GM19023 (cell line): ENCODE data around the gene PHB1.
"Not testable (repeated sequence)": the region's sequence is repeated elsewhere in the genome, so short reads cannot be mapped to it uniquely, and the experiment has no call there.

ENCODE experiments used
- ATAC-seq: cut with Tn5 transposase; IDR thresholded peaks from one replicate; pipeline ENCODE4 v1.9.1; 2021; ENCODE audit warnings: mild to moderate bottlenecking, moderate library complexity; ENCODE audit not compliant: unreplicated experiment

PHB1 gene

GRCh38 chr17:49381793-49382192 lies 32.9 kb downstream of the PHB1 start:
- ATAC-seq = no peak

GRCh38 chr17:49381033-49381432 lies 33.6 kb downstream of the PHB1 start:
- no peak for ATAC-seq

GRCh38 chr17:49379926-49380325 lies 34.8 kb downstream of the PHB1 start:
- ATAC-seq = no peak

- no peak for ATAC-seq
These were observed 36.4 kb downstream of the PHB1 start for GRCh38 chr17:49378311-49378710.

GRCh38 chr17:49375544-49375943 lies 39.1 kb downstream of the PHB1 start:
- no peak for ATAC-seq

- ATAC-seq = no peak
These were observed 41.6 kb downstream of the PHB1 start for GRCh38 chr17:49373115-49373514.

GRCh38 chr17:49372425-49372824 lies 42.3 kb downstream of the PHB1 start:
- no peak for ATAC-seq

- no peak for ATAC-seq
These were observed 43.5 kb downstream of the PHB1 start for GRCh38 chr17:49370971-49371834.

GRCh38 chr17:49369760-49370159 lies 44.9 kb downstream of the PHB1 start:
- no peak for ATAC-seq

- no peak for ATAC-seq
These were observed 45.6 kb downstream of the PHB1 start for GRCh38 chr17:49369089-49369488.

GRCh38 chr17:49365667-49366066 lies 49.0 kb downstream of the PHB1 start:
- no peak for ATAC-seq

- not testable (repeated sequence) for ATAC-seq
These were observed 49.6 kb downstream of the PHB1 start for GRCh38 chr17:49365126-49365525.

GRCh38 chr17:49364119-49364518 lies 50.6 kb downstream of the PHB1 start:
- no peak for ATAC-seq

GRCh38 chr17:49363251-49363650 lies 51.4 kb downstream of the PHB1 start:
- no peak for ATAC-seq

GRCh38 chr17:49362723-49363117 lies 52.0 kb downstream of the PHB1 start:
- ATAC-seq = no peak

GRCh38 chr17:49361902-49362722 lies 52.6 kb downstream of the PHB1 start, which contains the start of gene ZNF652:
ZNF652 (minus strand) TSS chr17:49362250; CDS start chr17:49317725, 44,525 bp downstream.
- ATAC-seq = peak; percentile 57

GRCh38 chr17:49361129-49361901 lies 53.4 kb downstream of the PHB1 start:
- peak; percentile 31 for ATAC-seq

GRCh38 chr17:49360796-49361128 lies 53.9 kb downstream of the PHB1 start:
- ATAC-seq = no peak

GRCh38 chr17:49359990-49360795 lies 54.5 kb downstream of the PHB1 start:
- ATAC-seq = no peak

GRCh38 chr17:49358641-49359247 lies 55.9 kb downstream of the PHB1 start:
- no peak for ATAC-seq
